Nephron (organoid): ENCODE measurements around the gene MFAP2.
A peak's percentile ranks its signal among the peaks of the same experiment; 100 is the strongest.

Source experiments
- H3K27ac Mint-ChIP-seq, 3 experiments: 2 replicates each; pipeline ENCODE4 v1.8.0; 2020; ENCODE audit warnings: mixed read lengths in 3 of 3, mild to moderate bottlenecking in 2 of 3, moderate library complexity in 1 of 3
- H3K27me3 Mint-ChIP-seq: 2 replicates; pipeline ENCODE4 v1.8.0; 2021; ENCODE audit warnings: low read depth, mild to moderate bottlenecking, moderate library complexity, mixed read lengths
- H3K36me3 Mint-ChIP-seq: 2 replicates; pipeline ENCODE4 v1.8.0; 2020; ENCODE audit warnings: low read depth, mixed read lengths
- H3K4me1 Mint-ChIP-seq: 2 replicates; pipeline ENCODE4 v1.8.0; 2020; ENCODE audit warnings: mixed read lengths
- H3K4me3 Mint-ChIP-seq, 3 experiments: 2 replicates each; pipeline ENCODE4 v1.8.0; 2020; ENCODE audit warnings: mild to moderate bottlenecking in 3 of 3, mixed read lengths in 3 of 3, moderate library complexity in 2 of 3
- H3K9me3 Mint-ChIP-seq: 2 replicates; pipeline ENCODE4 v1.8.0; 2020; ENCODE audit warnings: mixed read lengths
- CTCF ChIP-seq, 3 experiments: fragments of 200-600 bp; sonication (generic); IDR thresholded peaks; one replicate each; pipeline ENCODE4 v1.5.0; 2021; ENCODE audit warnings: antibody characterized with exemption in 3 of 3; ENCODE audit not compliant: unreplicated experiment in 3 of 3

MFAP2 gene

DNA sequence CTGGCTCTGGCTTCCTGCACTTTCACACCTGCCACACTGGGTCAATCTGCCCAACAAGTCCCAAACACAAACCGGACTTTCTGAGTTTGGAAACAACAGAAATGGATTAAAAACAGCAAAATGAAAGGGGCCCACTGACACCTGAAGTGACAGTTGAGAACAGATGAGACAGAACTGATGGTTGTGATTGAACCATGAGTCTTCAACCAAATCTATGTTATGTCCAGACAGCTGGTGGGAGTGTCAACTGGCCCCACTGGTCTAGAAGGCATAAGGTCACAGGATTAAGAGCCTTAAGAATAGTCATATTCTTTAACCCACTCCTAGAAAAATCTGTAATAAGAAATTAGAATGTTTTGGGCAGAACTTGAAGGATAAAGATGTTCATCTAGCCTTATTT is 44.3 kb upstream of the MFAP2 start:
- peak overlapping the region in 1 of 3 experiments; percentile 50 for H3K27ac Mint-ChIP-seq

GRCh38 chr1:17023573-17023972 is 43.2 kb upstream of the MFAP2 start:
- Mint-ChIP-seq H3K9me3 (no peaks in the 10 kb centered on the region), H3K4me3 (no peak overlapping the region), H3K36me3 (peaks cover 63% of the 10 kb centered on the region), H3K27ac (peak overlapping the region in 2 of 3 experiments; percentile 14 to 50), H3K27me3 (no peaks in the 10 kb centered on the region), H3K4me1 (peaks cover 5% of the 10 kb centered on the region)
- no peak for TF ChIP-seq CTCF (IDR thresholded peaks at IDR 0.05; ENCODE audit: unreplicated experiment in 3 of 3)

More for the DNA sequence above, 44.3 kb upstream of the MFAP2 start:
- peaks cover 55% of the 10 kb centered on the region for H3K36me3 Mint-ChIP-seq
- H3K9me3 Mint-ChIP-seq, result no peaks in the 10 kb centered on the region
- H3K4me3 Mint-ChIP-seq, result no peak overlapping the region
- no peaks in the 10 kb centered on the region for H3K27me3 Mint-ChIP-seq
- no peak for TF ChIP-seq CTCF (IDR thresholded peaks at IDR 0.05; ENCODE audit: unreplicated experiment in 3 of 3)
- peaks cover 5% of the 10 kb centered on the region for H3K4me1 Mint-ChIP-seq

DNA sequence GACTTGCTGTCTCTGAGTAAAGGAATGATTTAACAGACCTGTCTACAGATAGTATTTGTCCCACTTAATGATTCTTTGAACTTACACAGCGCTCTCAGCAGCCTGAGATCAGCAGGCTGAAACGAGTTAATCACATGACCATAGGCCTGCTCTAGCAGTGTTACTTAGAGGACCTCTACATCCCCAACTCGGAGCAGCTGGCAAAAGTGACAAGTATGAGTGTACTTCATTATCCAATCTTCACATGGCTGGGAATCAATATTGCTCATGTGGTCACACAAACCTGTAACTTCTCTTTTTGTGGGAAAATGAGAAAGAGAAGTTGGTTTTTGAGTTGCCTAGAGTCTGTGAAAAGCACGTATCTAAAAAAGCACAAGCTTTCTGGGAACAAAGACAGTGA is 42.7 kb upstream of the MFAP2 start:
- peaks cover 5% of the 10 kb centered on the region for H3K4me1 Mint-ChIP-seq
- H3K27me3 Mint-ChIP-seq, result no peaks in the 10 kb centered on the region
- H3K4me3 Mint-ChIP-seq, result no peak overlapping the region
- no peak for TF ChIP-seq CTCF (IDR thresholded peaks at IDR 0.05; ENCODE audit: unreplicated experiment in 3 of 3)
- H3K36me3 Mint-ChIP-seq, result peaks cover 63% of the 10 kb centered on the region
- H3K27ac Mint-ChIP-seq, result peak overlapping the region in 2 of 3 experiments; percentile 14 to 50
- no peaks in the 10 kb centered on the region for H3K9me3 Mint-ChIP-seq

- Mint-ChIP-seq H3K27ac (no peak overlapping the region), H3K36me3 (peaks cover 58% of the 10 kb centered on the region), H3K9me3 (no peaks in the 10 kb centered on the region), H3K4me1 (peaks cover 5% of the 10 kb centered on the region), H3K4me3 (no peak overlapping the region), H3K27me3 (no peaks in the 10 kb centered on the region)
- TF ChIP-seq CTCF (IDR thresholded peaks at IDR 0.05; ENCODE audit: unreplicated experiment in 3 of 3), result no peak
Measured at GRCh38 chr1:17021896-17022295, 41.5 kb upstream of the MFAP2 start.

DNA sequence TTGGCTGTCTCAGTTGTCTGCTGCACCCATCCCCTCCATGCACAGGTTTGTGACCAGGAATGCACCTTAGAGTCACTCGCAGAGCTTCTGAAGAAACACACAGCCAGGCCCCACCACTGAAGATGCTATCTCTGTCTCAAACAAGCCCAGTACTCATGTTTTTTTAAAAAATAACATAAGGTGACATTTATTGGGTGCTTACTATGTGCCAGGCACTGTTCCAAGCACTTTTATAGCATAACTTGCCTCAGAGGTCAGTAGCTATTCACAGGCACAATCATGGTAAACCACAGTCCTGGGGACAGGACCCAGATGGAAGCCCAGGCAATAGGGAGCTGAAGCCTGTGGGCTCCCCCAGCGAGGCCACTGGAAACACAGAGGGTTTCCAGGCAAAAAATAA is 40.1 kb upstream of the MFAP2 start:
- TF ChIP-seq CTCF (IDR thresholded peaks at IDR 0.05; ENCODE audit: unreplicated experiment in 3 of 3), result no peak
- peaks cover 5% of the 10 kb centered on the region for H3K4me1 Mint-ChIP-seq
- H3K9me3 Mint-ChIP-seq, result no peaks in the 10 kb centered on the region
- H3K27ac Mint-ChIP-seq, result no peak overlapping the region
- no peak overlapping the region for H3K4me3 Mint-ChIP-seq
- H3K27me3 Mint-ChIP-seq, result no peaks in the 10 kb centered on the region
- H3K36me3 Mint-ChIP-seq, result peaks cover 61% of the 10 kb centered on the region

GRCh38 chr1:17018849-17019248 is 38.4 kb upstream of the MFAP2 start:
- Mint-ChIP-seq H3K27ac (peak overlapping the region in 1 of 3 experiments; percentile 4), H3K9me3 (no peaks in the 10 kb centered on the region), H3K36me3 (peaks cover 57% of the 10 kb centered on the region), H3K4me3 (no peak overlapping the region), H3K4me1 (peaks cover 5% of the 10 kb centered on the region), H3K27me3 (no peaks in the 10 kb centered on the region)
- no peak for TF ChIP-seq CTCF (IDR thresholded peaks at IDR 0.05; ENCODE audit: unreplicated experiment in 3 of 3)
